Measurements from ENCODE around the gene MCM10. TPM values are rescaled to one million over a fixed set of nuclear protein-coding genes. Genes with fewer than 3 reads are reported as not detected.
A peak's percentile ranks its signal among the peaks of the same experiment; 100 is the strongest.

MCM10 gene
- total RNA-seq, 1 experiment from 2014 or later, result 29.4 TPM

GRCh38 chr10:13165177-13165576 lies 3.8 kb downstream of the MCM10 start:
- no peak for DNase-seq (ENCODE audit: low read depth)

DNA sequence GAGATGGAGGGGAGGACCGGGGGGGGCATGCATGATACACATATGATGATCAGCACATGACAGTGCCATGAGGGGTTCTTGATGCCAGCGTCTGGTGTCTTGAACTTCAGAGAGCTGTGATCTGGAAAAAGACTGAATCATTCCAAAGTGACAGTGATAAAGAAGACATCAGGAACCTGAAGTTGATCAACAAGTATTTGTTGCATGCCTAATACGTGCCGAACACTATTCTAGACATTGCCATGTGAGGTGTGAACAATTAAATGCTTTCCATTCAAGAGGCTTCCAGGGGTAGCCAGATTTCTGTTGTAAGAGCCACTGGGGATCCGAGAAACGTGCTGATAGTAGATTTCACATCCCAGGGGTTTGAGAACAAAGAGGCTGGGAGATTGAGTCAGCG lies 6.2 kb downstream of the MCM10 start:
- no peak for DNase-seq (ENCODE audit: low read depth)

DNA sequence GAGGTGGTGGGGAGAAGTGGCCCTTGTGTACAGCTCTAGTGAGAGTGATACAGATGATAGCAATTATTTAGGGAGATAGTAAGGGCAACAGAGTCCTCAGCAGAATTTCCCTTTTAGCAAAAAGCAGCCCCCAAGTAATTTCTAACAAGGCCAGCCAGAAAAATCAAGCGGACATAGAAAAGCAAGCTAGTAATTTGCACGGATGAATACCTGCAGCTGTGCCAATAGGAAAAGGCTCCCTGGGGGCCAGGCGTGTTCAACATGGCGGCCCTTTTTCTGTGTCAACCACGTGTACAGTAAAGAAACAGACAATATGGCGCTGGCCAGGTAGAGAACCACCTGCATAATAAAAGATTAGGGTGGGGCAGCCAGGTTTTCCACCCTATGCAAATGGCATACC lies 7.4 kb downstream of the MCM10 start:
- no peak for DNase-seq (ENCODE audit: low read depth)

- DNase-seq (ENCODE audit: low read depth), result no peak
Measured at GRCh38 chr10:13173616-13174015, 12.3 kb downstream of the MCM10 start.

DNA sequence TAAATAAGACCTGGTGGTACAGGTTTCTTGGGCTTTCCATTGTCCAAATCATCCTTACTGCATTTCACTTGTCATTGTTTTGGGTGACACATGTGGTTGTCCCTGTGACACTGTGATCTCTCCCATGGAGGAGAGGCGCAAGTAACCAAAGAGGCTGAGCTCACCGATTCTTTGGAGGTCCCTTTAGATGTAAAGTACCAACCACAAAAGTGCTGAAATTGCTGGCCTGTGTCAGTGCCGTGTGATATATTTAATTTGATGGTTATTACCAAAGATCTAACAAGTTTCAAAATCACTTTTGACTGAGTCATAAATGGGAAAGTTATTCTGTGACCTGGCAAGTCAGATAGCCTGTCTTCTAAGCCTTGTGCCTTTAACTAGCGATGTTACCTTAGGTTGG lies 19.4 kb downstream of the MCM10 start:
- DNase-seq (ENCODE audit: low read depth), result no peak

DNA sequence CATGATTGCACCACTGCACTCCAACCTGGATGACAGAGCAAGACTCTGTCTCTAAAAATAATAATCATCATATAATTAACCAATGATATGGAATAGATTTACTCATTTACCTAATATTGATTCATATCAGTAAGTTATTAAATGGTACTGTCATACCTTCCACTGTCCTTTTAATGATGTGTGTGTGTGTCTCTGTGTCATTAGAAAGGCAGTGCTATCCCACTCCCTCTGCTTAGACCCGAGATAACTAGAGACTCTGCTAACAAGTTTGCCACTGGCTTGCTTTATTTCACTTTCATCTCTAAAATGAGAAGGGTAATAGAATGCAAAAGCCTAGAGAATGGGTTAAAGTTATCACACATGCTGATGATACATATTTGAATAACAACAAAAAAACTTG lies 21.1 kb downstream of the MCM10 start:
- DNase-seq (ENCODE audit: low read depth), result no peak

GRCh38 chr10:13183625-13184024 lies 22.3 kb downstream of the MCM10 start:
- DNase-seq (ENCODE audit: low read depth), result no peak

DNA sequence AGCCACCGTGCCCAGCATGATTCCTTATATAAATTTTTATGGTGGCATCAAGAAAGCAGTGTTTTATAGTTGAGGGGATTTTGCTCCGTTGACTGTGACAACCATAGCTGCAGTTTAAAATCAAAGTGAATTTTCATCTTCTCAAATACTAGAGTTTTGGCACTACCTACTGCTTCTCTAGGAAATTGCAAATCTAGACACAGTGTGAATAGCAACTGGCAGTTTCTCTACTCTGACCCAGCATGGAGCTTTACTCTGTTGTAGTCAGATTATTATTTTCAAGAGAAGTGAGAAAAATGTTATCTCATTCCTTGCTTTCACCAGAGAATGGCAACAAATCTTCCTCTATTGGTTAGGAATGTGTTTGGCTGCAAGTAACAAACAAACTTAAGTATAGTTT lies 22.9 kb downstream of the MCM10 start:
- DNase-seq (ENCODE audit: low read depth), result no peak

GRCh38 chr10:13184730-13185514 lies 23.6 kb downstream of the MCM10 start:
- no peak for DNase-seq (ENCODE audit: low read depth)

- DNase-seq (ENCODE audit: low read depth), result no peak
Measured at GRCh38 chr10:13187135-13187534, 25.8 kb downstream of the MCM10 start.

GRCh38 chr10:13188593-13188992 lies 27.2 kb downstream of the MCM10 start:
- DNase-seq (ENCODE audit: low read depth), result no peak

- no peak for DNase-seq (ENCODE audit: low read depth)
Measured at GRCh38 chr10:13189961-13190360, 28.6 kb downstream of the MCM10 start.

GRCh38 chr10:13190816-13191215 lies 29.5 kb downstream of the MCM10 start:
- DNase-seq (ENCODE audit: low read depth), result no peak

- no peak for DNase-seq (ENCODE audit: low read depth)
Measured at GRCh38 chr10:13191362-13191761, 30.0 kb downstream of the MCM10 start.

DNA sequence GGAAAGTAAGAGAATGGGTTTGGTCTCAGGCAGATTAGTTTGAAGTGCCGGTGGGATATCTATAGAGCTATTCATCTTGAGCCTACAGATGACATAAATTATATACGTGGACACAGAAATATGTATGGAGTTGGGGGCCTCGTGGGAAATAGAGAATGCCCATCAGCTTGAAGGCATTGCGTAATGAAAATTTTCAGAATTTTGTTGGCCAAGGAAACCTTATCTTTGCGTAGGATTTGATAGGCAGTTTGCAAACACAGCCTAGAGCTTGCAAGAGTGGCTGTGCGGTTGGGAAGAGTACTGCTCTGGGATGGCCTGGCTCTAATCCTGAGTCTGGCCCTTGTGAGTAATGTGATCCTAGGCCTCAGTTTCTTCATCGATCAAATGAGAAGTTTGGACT lies 32.3 kb downstream of the MCM10 start:
- no peak for DNase-seq (ENCODE audit: low read depth)

GRCh38 chr10:13195016-13195415 lies 33.7 kb downstream of the MCM10 start:
- no peak for DNase-seq (ENCODE audit: low read depth)

- no peak for DNase-seq (ENCODE audit: low read depth)
Measured at GRCh38 chr10:13201132-13201531, 39.8 kb downstream of the MCM10 start.

DNA sequence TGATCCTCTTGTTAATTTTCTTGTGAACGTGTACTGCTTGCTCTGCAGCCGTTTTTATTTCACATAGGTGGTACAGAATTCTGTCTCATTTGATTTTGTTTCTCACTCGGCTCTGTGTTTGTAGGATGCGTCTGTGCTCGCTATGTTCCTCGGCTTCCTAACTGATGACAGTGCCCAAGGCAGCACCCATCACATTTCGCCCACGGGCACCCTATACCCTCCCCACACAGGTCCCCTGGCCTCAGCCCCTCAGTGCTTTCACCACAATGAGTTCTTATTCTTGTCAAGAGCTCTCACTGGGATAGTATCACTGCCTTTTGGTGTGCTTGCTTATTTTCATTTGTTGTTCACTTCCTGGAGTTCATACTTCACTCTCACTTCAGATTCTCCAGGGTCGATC lies 44.7 kb downstream of the MCM10 start:
- no peak for DNase-seq (ENCODE audit: low read depth)

GRCh38 chr10:13206546-13207443 lies 45.4 kb downstream of the MCM10 start:
- no peak for DNase-seq (ENCODE audit: low read depth)

DNA sequence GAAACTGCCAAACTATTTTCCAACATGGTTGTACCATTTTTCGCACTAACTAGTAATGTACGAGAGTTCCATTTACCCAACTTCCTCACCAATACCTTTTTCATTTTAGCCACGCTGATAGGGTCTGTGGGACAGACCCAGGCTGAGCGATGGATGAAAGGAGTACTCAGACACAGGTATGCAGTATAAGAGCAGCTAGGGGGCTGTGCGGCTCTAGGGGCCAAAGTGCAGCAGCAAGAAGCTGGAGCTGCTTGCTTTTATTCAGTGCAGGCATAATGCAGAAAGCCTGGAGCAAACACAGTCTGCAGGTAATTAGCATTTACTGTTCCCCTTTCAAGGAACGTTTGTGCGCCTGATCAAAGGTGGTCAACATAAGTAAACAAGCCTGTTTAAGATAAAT lies 51.8 kb downstream of the MCM10 start:
- DNase-seq (ENCODE audit: low read depth), result no peak

DNA sequence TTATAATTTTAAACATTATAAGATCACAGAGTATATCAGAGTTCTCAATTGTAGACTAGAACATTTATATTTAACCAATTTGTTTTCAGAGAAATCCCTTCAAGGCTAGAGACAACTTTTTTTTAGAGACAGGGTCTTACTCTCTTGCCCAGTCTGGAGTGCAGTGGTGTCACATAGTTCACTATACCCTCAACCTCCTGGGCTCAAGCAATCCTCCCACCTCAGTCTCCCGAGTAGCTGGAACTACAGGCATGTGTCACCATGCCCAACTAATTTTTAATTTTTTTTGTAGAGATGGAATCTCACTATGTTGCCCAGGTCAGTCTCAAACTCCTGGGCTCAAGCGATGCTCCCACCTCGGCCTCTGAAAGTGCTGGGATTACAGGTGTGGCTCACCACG lies 57.5 kb downstream of the MCM10 start:
- no peak for DNase-seq (ENCODE audit: low read depth)

- peak; percentile 28 for DNase-seq (ENCODE audit: low read depth)
Measured at GRCh38 chr10:13219685-13220670, 58.6 kb downstream of the MCM10 start.
